Esophagus muscularis mucosa (tissue), 3 donors: ENCODE measurements around the gene MMP24.

ENCODE experiments used
- CTCF ChIP-seq, 3 experiments: fragments of 200-600 bp in 2 of 3; fragments of 450-650 bp in 1 of 3; sonication (generic) in 2 of 3; IDR thresholded peaks; one replicate each; pipeline ENCODE4 v1.5.1; 2017 to 2019; ENCODE audit warnings: antibody characterized with exemption in 3 of 3, mild to moderate bottlenecking in 2 of 3, moderate library complexity in 1 of 3
- POLR2A ChIP-seq: fragments of 450-650 bp; IDR thresholded peaks from one replicate; pipeline ENCODE4 v1.6.1; 2017; ENCODE audit warnings: antibody characterized with exemption, moderate library complexity, mild to moderate bottlenecking, low read depth

GRCh38 chr20:35297155-35297554, 70.7 kb downstream of the MMP24 start:
- TF ChIP-seq POLR2A = no peak
- no peak for TF ChIP-seq CTCF (IDR thresholded peaks at IDR 0.05)
